Esophagus mucosa (tissue), 1 donor: Measurements from ENCODE around the gene BLVRA. TPM values are rescaled to one million over a fixed set of nuclear protein-coding genes. Genes with fewer than 3 reads are reported as not detected.
"Not testable (repeated sequence)": the region's sequence is repeated elsewhere in the genome, so short reads cannot be mapped to it uniquely, and the experiment has no call there.

ENCODE experiments used
- ATAC-seq: fragments of 200-7000 bp; cut with Tn5 transposase; one replicate; pipeline ENCODE4 v1.9.1; 2020
- total RNA-seq: library from RNA; stranded (reverse); gene quantifications from one replicate; pipeline ENCODE4 v1.2.4, GENCODE V29; 2023
- donor health status: DM: yes; HTN: yes; CAD: no.

Gene BLVRA
- total RNA-seq, 1 donor from 2014 or later, result 41.2 TPM

DNA sequence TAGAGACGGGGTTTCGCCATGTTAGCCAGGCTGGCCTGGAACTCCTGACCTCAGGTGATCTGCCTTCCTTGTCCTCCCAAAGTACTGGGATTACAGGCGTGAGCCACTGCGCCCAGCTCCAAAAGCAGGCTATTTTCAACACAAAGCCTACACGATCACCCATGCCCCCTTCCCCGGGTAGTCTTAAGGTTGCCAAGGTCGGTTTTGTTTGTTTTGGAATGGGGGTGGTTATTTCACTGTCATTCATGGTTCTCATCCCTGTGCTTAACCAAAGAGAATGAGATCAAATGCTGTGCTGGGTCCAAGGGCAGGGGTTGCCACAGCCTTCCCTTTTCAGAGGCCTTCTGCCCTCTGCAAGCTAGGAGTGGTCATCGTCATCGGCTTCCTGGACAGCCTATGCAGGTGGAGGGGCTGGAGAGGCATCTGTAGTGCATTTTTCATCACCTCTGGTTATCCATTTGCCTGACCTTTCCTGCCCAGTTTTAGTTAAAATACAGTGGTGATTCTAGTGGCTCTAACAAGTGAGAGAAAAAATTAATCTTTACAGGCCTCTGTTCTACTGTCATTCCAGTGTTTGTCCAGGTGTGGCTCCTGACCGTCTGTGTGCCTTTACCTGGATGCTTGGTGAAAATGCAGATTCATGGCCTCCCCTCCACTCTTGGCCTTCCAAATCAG is 11.4 kb downstream of the BLVRA start:
- no peak for ATAC-seq

DNA sequence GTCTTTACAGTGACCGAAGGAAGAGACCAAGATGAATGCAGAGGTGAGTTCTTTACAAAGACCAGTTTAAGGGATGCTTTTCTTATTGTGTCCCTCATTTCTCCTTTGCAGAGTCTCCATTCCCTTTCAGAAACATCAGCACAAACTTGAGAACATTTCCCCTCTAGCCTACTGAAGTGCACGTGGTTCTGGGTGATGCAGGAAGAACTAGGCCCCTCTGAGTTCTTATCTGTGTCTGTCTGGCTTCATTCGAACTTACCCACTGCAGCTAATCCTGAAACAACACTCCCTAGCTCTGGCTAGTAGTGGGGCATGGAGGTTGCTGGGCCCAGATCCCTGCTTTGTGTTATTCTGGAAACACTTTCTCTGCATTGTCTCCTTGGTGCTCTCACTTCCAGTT is 12.6 kb downstream of the BLVRA start:
- no peak for ATAC-seq

DNA sequence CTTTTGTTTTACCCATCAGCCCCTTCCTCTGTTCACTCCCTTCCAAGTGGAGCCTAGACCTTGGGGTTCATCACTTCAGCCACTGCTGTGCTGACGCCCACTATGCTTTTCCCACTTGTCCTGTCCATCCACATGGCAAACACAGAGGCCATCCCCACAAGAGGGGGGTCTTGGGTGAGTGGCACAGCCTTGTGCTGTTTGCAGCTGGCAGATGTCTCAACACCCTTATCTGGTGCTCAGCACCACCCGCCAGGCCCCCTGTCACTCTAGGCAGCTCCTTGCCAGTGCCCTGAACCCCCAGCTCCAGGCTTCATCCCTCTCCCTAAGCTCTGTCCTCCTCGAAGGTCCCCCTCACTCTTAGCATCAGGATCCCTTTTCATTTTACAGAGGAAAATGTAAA is 13.1 kb downstream of the BLVRA start:
- ATAC-seq, result no peak

DNA sequence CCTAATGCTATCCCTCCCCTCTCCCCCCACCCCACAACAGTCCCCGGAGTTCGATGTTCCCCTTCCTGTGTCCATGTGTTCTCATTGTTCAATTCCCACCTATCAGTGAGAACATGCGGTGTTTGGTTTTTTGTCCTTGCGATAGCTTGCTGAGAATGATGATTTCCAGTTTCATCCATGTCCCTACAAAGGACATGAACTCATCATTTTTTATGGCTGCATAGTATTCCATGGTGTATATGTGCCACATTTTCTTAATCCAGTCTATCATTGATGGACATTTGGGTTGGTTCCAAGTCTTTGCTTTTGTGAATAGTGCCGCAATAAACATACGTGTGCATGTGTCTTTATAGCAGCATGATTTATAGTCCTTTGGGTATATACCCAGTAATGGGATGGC is 14.8 kb downstream of the BLVRA start:
- ATAC-seq, result not testable (repeated sequence)

DNA sequence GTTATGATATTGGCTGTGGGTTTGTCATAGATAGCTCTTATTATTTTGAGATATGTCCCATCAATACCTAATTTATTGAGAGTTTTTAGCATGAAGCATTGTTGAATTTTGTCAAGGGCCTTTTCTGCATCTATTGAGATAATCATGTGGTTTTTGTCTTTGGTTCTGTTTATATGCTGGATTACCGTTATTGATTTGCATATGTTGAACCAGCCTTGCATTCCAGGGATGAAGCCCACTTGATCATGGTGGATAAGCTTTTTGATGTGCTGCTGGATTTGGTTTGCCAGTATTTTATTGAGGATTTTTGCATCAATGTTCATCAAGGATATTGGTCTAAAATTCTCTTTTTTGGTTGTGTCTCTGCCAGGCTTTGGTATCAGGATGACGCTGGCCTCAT is 16.8 kb downstream of the BLVRA start:
- not testable (repeated sequence) for ATAC-seq

DNA sequence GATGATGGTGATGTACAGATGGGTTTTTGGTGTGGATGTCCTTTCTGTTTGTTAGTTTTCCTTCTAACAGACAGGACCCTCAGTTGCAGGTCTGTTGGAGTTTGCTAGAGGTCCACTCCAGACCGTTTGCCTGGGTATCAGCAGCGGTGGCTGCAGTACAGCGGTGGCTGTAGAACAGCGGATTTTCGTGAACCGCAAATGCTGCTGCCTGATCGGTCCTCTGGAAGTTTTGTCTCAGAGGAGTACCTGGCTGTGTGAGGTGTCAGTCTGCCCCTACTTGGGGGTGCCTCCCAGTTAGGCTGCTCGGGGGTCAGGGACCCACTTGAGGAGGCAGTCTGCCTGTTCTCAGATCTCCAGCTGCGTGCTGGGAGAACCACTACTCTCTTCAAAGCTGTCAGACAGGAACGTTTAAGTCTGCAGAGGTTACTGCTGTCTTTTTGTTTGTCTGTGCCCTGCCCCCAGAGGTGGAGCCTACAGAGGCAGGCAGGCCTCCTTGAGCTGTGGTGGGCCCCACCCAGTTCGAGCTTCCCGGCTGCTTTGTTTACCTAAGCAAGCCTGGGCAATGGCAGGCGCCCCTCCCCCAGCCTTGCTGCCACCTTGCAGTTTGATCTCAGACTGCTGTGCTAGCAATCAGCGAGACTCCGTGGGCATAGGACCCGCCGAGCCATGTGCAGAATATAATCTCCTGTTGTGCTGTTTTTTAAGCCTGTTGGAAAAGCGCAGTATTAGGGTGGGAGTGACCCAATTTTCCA is 20.0 kb downstream of the BLVRA start:
- ATAC-seq, result not testable (repeated sequence)

DNA sequence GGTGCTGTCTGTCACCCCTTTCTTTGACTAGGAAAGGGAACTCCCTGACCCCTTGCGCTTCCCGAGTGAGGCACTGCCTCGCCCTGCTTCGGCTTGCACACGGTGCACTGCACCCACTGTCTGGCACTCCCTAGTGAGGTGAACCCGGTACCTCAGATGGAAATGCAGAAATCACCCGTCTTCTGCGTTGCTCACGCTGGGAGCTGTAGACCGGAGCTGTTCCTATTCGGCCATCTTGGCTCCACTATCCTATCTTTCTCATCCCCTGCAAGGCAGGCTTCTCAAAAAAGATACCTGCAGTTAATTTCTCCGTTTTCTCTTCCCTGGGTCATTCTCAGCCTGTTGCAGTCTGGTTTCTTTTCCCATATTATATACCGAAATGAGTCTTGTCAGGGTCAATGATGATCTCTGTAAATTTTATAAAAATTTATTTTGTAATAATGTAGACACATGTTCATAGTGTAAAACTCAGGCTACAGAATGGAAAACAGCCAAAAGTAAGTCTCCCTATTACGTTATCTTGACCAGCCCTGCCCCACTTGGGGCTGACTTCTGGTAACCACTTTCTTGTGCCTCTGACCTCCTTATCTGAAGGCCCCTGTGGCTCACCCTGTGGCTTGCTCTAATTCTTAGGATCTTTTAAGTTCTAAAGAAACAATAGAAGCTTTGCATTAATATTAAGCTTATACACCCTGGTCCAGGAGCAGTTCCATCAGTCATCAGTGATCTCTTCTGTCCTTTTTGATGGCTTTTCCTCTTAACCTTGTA is 20.7 kb downstream of the BLVRA start:
- ATAC-seq, result peak; percentile 58

DNA sequence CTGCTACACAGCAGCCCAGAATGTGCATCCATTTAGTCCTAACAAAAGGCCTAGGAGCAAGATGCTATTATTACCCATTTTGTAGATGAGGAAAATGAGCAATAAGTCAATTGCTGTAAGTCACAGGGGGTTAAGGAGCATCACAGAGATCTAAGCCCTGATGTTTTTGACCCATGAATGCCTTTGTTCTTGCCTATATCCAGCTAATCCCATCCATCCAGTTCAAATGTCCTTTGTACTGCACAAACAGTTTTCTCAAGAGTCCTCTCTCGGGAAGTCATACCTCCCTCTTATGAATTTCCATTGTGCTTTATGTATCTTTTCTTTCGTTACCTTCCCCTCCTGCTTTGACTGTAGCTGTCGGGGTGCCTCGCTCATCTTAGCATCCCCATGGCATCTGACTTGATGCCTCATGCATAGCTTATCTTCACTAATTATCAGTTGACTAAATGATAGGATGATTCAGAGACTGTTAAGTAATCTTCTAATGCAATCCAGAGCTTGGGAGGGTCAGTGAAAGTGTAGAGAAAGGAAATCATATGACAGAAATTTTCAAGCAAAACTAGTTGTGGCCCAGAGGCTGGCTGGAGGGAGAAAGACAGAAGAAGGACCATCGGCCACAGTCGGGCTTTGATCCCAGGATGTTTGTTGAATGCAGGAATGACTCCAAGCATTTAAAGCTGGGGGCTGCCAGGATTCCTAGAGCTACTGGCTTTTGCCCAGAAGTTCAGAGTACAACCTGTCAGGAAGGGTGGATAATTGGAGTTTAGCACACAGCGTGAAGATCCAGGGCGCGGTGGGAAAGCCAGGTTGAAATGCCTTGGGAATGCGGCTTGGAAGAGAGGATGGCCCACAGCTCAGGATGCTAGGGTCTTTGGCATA is 23.5 kb downstream of the BLVRA start:
- no peak for ATAC-seq

DNA sequence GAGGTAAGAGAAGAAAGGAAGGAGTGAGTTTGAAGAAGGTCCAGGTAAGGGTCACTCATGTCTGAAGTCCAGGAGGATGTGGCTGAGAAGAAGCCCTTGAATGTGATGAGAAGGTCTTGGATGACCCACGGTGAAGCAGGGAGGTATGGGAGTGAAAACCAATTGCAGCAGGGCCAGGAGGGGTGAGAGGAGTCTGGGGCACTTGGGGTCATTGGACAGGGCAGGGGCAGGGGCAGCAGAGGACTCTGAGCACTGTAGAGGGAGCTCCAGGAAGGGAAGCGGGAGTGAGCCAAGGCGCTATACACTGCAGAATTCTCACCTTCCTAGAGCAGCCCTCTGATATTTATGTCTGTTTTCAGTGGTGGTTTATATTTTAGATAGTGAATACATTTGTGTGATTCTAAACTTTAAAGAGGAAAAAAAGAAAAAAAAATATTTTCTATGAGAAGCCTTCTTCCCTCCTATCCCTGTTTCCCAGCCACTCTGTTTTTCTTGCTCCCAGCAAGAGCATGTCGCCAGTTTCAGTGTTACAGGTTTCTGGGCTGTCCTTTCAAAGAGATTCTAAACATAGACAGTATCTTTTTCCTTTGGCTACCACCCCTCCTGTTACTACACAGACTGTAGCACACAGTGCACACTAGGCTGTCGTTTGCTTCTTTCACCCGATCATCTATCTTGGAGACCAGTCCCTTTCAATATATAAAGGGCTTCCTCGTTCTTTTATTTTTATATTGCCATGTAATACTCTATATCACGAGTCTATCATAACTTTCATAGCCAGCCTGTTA is 24.5 kb downstream of the BLVRA start:
- no peak for ATAC-seq

DNA sequence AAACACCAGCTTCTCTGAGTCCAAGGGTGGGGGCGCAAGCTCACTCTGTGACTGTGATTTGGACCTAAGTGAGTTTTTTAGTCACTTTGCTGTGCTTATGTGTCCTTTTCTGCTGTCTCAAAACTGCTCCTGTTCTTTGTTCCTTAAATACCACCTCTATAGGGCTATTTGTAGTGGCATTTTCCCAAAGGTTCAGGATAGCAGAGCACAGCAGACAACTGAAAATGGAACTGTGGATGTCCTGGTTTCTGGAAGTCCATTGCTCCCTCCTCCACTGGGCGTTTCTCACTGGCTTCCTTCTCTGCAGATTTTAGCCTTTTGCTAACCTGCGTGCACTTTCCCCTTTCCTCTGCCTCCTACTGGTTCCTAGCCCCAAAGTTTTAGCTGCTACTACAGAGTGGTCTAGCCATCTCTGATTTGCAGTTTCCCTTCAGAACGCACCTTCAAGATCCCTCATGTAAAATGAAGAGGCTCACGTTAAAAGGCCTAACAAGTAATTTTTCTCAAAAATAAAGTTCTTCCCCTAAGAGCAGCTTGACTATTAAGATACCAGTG is 25.6 kb downstream of the BLVRA start:
- no peak for ATAC-seq

DNA sequence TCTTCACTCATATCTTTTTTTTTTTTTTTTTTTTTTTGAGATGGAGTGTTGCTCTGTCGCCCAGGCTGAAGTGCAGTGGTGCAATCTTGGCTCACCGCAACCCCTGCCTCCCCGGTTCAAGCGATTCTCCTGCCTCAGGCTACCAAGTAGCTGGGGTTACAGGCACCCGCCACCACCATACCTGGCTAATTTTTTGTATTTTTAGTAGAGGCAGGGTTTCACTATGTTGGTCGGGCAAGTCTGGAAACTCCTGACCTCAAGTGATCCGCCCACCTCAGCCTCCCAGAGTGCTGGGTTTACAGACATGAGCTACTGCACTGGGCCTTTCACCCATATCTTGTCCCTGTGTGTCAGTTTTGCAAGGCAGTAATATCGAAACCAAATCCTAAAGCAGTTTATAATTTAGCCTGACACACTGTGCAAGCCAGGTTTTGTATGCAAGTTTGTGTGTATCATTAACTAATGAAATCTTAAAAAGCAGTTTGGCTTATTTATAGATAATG is 26.2 kb downstream of the BLVRA start:
- ATAC-seq, result not testable (repeated sequence)

DNA sequence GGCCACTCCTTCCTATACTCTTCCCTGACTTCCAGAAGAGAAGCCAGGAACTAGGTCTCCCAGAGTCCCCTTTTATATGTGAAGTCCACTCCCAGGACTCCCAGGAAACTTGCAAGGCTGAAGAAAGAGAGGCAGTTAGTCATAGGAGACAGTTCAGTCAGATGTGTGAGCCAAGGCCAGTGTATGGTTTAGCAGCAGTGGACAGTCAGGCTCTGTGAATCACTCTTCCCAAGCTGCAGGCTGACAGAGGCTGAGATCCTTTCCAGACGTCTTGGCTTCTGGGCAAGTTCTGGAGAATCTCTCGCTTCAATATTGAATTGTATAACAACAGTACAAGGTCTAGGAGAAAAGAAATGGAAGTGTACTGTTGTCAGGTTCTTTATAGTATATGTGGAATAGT is 26.9 kb downstream of the BLVRA start:
- ATAC-seq, result peak; percentile 78

DNA sequence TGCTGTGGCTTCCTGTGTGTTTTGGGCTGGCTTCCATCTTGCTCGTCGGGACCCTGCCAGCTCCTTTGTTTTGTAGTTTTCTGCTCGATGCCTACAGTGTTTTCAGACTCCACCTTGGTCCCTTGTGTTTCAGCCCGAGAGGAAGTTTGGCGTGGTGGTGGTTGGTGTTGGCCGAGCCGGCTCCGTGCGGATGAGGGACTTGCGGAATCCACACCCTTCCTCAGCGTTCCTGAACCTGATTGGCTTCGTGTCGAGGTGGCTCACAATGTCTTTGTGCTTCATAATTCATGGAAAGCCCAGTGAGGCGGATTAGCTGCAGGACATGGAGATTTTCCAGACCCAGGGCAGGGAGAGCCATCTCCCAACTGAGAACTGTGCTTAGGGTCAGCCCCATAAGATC is 29.3 kb downstream of the BLVRA start:
- ATAC-seq, result no peak

DNA sequence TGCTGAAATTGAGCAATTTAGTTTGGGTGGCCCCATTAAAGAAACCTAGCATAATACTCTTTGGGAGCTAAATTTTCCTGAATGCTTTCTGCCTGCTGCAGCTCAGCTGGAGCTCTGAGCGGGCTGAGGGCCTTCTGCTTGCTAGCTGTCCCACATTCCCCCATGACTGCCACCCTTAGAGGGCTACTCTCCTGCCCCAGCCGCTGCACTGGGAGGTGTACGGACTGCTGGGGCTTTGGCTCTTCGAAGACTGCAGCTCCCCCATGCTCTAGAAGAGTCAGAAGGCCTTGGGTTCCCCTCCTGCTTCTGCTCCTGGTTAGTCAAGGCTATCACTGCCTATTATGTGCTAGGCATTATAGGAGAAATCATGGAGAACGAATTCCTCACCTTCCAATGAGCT is 31.5 kb downstream of the BLVRA start:
- ATAC-seq, result no peak

DNA sequence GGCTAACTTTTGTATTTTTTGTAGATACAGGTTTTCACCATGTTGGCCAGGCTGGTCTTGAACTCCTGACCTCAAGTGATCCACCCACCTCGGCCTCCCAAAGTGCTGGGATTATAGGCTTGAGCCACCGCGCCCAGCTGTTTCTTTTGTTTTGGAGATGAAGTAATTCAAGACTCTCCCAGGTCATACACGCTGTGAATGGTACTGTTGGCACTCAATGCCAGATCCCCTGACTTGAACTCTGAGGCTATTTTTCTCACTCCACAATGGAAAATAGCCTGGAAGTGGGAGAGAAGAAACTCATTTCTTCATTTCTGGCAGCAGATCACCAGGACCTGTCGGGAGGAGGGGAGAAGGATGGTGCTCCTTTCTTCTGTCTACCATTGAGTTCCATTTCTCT is 32.4 kb downstream of the BLVRA start:
- ATAC-seq, result no peak

DNA sequence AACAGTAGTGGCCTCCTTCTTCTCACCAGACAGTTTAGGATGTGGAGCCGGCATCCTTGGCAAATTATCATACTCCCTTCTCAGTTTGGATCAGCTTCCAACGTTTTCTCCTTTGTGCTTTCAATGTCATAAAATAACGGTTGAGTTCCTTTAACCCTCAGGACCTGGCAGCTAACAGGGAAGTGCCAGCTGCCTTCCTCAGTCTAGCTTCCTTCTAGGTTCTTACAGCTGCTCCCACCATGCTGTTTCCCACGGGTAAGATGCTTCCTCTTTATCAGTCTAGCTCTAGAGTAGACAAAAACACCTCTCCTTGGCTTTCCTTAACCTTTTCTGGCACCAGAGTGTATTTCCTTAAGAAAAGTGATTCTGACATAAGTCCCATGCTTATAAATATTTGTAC is 33.2 kb downstream of the BLVRA start:
- ATAC-seq, result no peak

DNA sequence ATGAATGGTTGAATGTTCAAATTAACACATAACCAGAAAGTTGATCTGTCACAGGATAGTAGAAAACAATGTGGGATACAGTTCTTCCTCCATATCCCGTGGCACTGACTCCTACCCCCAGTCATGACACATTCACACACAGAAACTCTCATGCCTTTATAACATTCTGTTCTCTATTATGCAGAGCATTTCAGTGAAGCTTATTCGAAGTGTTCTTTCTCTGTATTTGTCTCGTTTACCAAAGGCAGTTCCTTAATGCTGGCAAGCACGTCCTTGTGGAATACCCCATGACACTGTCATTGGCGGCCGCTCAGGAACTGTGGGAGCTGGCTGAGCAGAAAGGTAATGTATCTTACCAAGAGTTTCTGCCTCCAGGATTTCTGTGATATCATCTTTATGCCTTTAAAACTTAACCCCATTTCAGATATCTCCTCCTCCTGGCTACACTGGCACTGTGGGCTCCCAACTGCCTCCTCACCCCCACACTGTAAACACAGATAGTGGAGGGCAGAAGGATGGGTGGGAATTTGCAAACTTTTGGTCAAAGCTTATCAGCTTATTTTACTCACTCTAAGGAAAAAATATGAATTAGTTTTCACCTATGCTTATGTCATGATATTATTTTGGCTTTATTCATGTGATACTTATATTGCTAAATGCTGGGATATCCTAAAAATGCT is 34.1 kb downstream of the BLVRA start:
- no peak for ATAC-seq

DNA sequence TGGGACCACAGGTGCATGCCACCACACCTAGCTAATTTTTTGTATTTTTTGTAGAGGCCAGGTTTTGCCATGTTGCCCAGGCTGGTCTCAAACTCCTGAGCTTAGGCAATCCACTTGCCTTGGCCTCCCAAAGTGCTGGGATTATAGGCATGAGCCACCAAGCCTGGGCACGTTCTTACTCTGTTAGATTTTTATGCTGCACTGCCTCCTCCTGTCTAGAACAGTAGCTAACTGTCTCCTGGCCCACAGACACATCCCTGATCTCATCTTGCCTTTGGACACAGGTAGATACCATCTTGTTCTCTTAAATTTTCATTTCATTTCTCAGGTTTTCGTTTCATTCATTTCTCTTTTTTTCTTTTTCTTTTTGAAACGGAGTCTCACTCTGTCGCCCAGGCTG is 41.1 kb downstream of the BLVRA start:
- ATAC-seq, result peak; percentile 83

DNA sequence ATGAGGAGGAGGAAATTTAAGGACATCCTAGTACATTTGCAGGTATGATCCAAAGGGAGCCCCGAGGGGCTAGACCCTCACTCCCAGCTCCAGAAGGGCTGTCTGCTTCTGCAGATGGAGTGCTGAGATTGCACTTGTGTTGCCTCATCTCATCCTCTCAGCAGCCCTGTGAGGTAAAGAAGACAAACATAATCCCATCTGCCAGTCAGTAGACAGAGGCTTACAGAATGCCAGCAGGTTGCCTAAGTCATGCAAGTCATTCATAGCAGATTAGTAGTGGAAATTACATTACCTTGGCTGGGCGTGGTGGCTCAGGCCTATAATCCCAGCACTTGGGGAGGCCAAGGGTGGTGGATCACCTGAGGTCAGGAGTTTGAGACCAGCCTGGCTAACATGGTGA is 45.4 kb downstream of the BLVRA start:
- peak; percentile 46 for ATAC-seq

DNA sequence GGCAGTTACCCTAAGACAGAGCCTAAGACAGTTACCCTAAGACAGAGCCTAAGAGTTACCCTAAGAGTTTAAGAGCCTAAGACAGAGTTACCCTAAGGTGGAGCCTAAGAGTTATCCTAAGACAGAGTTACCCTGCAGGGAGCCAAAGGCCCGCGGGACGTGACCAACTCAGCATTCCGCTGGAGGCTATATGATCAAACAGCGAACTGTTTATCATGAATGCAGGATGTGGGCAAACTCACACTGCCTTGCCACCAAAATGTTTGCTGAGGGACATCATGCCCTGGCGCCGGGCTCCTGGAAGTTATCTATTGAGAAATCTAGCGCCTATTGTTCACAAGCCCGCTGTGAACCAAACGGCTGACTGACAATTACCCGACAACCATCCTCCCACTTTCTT is 49.9 kb downstream of the BLVRA start:
- no peak for ATAC-seq
